GM18499 (cell line): ENCODE data around the gene KCNQ1OT1.

Experiments
- ATAC-seq: cut with Tn5 transposase; IDR thresholded peaks from one replicate; pipeline ENCODE4 v1.9.1; 2021; ENCODE audit warnings: moderate number of reproducible peaks; ENCODE audit not compliant: insufficient read depth, unreplicated experiment

Gene KCNQ1OT1

DNA sequence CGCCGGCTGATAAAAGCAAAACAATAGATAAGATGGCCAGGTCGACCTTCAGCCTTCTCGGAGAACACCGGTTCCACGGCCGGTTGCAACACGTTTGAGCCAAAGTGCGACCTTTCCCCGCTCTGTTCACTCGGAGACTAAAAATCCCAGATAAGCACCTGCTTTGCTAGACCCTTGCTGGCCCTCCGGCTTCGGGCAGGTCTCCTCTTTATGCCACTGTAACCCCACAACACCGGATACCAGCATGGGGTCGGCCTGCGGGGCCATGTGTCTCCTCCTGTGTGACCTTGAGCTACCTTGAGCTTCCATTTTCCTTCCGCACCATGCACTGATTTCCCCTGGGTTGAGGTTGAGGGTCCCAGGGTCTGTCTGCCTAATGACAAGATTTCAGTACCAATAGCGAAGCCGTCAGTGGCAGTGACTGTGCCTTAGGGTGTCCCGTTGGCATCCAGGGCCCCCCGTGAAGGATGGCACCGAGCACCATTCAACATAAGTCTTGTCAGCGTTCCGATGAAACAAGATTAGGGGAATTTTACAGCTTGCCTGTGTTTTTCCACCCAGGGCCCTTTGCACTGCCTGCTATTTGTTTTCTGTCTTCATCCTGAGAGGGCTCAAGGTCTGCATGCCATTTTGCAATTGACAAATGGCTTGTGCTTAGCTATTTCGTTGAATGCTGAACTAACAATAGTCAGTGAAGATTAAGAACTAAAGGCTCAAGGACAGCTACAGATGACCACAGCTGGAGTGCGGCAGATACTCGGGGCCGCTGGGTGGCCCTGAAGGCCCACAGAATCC lies 136.4 kb downstream of the KCNQ1OT1 start:
- ATAC-seq, result no peak

DNA sequence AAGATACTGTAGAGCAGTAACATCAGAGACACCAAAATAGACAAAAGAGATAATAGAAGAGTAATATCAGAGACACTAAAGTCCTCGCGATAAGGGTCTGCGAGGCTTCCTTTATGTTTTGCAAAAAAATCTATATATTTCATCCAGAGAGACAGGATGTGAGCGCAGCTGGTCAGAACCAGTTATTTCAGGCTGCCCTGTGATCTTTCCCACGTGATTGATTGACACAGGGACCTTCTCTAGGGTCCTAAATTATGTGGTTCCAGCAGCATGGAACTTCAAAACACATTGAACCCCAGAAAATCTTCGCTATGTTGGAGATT lies 136.9 kb downstream of the KCNQ1OT1 start:
- no peak for ATAC-seq

DNA sequence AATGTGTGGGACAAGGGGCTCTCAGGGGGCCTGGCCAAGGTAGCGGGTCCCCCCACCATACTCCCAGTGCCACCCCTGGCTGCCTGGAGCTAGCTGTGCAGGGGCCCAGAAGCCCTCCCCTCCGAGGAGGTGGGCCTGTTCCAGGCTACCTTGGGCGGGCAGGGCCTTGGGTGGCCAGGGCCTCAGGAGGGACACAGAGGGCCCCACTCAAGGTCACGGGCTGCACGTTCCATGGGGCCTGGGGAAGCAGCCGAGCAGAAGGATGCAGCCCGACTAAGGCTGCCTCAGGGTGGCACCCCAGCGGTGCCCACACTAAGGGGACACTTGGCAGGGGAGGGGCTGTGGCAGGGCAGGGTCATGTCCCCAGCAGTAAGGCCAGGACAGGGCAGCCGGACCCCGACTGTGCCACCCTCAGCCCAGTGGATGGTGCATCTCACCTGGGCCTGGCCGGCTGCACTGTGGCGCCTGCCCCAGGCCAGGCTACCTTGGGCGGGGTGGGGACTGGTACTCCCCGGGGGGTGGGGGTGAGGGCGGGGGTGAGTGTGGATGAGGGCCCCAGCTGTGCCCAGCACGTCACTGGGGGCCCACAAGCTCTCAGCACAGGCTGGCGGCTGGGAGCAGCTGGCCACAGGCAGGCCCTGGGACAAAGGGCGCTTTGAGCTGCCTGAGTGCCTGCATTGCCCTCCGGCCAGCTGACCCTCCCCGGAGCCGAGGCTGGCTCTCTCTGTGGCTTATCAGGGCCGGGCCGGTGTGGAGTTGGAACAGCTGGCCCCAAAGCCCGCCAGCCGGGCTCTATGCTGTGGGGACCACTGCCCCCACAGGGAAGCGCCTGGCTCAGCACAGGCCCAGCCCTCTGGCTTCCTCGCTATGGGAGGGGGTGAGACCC lies 137.9 kb downstream of the KCNQ1OT1 start:
- ATAC-seq, result no peak

DNA sequence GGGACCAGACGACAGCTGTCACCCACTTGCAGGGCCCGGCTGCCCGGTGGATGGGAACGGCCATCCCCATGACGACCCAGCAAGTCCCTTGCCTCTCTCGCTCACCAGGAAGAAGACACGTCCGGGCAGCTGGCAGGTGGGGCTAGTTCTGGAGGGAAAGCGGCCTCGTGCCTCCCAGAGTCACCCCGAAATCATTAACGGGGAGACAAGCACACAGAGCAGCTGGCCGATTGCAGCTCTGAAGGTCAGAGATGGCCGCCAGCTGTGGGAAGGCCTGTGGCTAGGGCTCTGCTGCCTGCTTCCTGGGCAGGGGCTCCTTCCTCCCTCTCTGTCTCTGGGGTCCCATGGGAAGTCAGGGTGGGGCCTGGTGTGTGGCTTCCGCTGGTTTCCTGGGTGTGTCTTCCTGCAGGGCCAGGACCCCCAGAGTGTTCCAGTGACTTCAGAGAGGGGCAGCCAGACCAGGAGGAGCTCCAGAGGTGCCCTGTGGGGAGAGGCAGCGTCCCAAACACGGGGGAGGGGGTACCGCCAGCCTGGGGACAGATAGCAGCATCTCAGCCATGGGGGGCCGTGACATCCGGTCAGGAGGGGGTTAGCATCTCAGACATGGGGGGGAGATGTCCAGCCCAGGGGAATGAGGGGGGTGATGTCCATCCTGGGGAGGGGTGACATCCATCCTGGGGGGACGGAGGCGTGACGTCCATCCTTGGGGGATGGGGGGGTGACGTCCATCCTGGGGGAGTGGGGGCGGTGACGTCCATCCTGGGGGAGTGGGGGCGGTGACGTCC lies 140.1 kb downstream of the KCNQ1OT1 start:
- no peak for ATAC-seq

DNA sequence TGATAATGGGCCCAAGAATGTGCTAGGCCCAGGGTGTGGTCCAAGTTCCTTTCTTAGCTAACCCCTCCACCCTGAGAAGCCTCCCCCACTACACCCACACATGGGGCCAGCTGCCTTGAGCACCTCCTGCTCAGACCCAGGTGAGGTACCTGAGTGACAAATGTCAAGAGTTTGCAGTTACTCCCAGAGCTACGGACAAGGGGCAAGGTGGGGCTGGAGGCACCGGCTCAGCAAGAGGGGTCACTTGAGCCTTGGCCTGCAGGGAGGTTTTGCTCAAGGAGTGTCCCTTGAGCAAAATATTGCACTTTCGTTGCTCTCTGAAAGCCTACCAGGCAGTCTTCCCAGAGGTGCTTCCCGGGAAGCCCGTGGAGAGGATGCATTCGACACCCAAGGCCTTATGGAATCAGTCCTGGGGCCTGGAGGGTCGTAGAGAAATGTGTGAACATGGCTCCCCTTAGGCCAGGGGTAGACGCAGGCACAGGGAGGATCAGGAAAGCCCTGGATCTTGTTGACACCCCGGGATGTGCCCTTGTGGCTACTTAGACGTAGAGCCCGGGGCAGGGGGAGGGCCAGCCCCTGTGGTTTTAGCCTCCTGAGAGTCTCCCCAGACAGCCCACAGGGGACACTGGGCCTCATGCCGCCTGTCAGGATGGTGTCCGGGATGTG lies 140.8 kb downstream of the KCNQ1OT1 start:
- ATAC-seq, result no peak

DNA sequence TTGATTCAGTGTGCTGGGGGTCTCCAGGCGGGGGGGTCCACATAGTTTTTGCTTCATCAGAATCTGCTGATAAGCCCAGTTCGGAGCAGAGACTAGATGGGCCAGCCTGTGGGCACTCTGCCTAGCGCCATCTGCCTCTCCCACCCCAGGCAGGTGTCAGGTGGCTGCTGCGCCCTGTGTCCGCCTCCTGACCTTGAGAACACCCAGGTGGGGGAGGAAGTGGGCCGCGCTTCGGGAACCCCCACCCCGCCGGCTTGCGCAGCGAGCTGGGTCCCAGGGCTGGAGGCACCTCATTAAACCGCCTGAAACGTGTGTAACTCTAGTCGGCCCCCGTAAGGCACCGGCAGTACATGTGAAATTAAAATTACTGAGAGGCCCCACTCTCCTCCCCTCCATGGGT lies 141.4 kb downstream of the KCNQ1OT1 start:
- no peak for ATAC-seq
